Astrocyte (in vitro differentiated cells and primary cell): ENCODE results near the gene HTR4.

Source experiments
- EZH2 ChIP-seq: IDR thresholded peaks from 2 replicates; pipeline ENCODE4 v1.6.1; 2012; ENCODE audit warnings: mild to moderate bottlenecking, low read length, inconsistent platforms; ENCODE audit not compliant: insufficient read depth
- TF ChIP-seq, protein P1 (sequence below): IDR thresholded peaks from 2 replicates; pipeline ENCODE4 v1.5.1; 2011; ENCODE audit warnings: low read depth, mild to moderate bottlenecking, inconsistent platforms, low read length, moderate library complexity; ENCODE audit not compliant: insufficient read depth

DNA sequence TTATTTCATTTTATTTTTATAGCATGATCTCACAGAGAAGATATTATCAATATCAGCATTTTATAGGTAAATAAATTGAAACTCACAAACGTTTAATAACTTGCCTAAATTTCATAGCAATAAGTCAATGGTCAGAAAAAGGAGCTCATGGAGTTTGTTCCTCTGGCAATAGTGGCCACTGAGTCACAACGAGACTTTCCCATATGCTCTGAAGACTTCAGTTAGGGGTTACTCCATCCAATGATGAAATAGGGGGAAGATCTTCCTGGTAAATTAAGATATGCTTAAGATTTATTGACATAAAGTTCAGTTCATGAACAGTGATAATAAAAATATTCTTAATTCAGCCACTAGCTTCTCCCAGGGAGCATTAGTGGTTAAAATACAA, 43.5 kb upstream of the HTR4 start:
- TF ChIP-seq, protein P1, sequence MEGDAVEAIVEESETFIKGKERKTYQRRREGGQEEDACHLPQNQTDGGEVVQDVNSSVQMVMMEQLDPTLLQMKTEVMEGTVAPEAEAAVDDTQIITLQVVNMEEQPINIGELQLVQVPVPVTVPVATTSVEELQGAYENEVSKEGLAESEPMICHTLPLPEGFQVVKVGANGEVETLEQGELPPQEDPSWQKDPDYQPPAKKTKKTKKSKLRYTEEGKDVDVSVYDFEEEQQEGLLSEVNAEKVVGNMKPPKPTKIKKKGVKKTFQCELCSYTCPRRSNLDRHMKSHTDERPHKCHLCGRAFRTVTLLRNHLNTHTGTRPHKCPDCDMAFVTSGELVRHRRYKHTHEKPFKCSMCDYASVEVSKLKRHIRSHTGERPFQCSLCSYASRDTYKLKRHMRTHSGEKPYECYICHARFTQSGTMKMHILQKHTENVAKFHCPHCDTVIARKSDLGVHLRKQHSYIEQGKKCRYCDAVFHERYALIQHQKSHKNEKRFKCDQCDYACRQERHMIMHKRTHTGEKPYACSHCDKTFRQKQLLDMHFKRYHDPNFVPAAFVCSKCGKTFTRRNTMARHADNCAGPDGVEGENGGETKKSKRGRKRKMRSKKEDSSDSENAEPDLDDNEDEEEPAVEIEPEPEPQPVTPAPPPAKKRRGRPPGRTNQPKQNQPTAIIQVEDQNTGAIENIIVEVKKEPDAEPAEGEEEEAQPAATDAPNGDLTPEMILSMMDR: no peak
- no peak for TF ChIP-seq EZH2
